GM23338 (cell line): ENCODE results near the gene CEACAM5.
"Not testable (repeated sequence)": the region's sequence is repeated elsewhere in the genome, so short reads cannot be mapped to it uniquely, and the experiment has no call there.

Experiments
- CREB1 ChIP-seq: fragments of 250-450 bp; sonication (Bioruptor Pico); IDR thresholded peaks from 2 replicates; pipeline ENCODE4 v1.5.0; 2020; ENCODE audit warnings: low read depth, mild to moderate bottlenecking, moderate library complexity
- CTCF ChIP-seq, 2 experiments: fragments of 200-600 bp in 1 of 2; sonication (generic) in 1 of 2; conservative IDR thresholded peaks; 2 replicates each; pipeline versions ENCODE4 v1.5.1 to v1.6.1; 2016 to 2017; ENCODE audit warnings: antibody characterized with exemption in 2 of 2, low read depth in 2 of 2, mild to moderate bottlenecking in 2 of 2, moderate library complexity in 1 of 2
- ETS1 ChIP-seq: IDR thresholded peaks from 2 replicates; pipeline ENCODE4 v1.6.1; 2016; ENCODE audit warnings: antibody characterized with exemption
- EZH2 ChIP-seq: fragments of 200-600 bp; sonication (generic); IDR thresholded peaks from one replicate; pipeline ENCODE4 v1.8.0; 2017; ENCODE audit warnings: antibody characterized with exemption, mild to moderate bottlenecking, low read depth; ENCODE audit not compliant: unreplicated experiment
- EZH2phosphoT487 ChIP-seq: fragments of 200-600 bp; sonication (generic); IDR thresholded peaks from one replicate; pipeline ENCODE4 v1.8.1; 2018; ENCODE audit warnings: antibody characterized with exemption; ENCODE audit not compliant: unreplicated experiment
- JUNB ChIP-seq: IDR thresholded peaks from one replicate; pipeline ENCODE4 v1.6.1; 2016; ENCODE audit warnings: antibody characterized with exemption; ENCODE audit not compliant: unreplicated experiment
- POLR2AphosphoS5 ChIP-seq: IDR thresholded peaks from 2 replicates; pipeline ENCODE4 v1.6.1; 2016; ENCODE audit warnings: antibody characterized with exemption, low read depth
- REST ChIP-seq: IDR thresholded peaks from one replicate; pipeline ENCODE4 v1.6.1; 2018; ENCODE audit warnings: antibody characterized with exemption; ENCODE audit not compliant: unreplicated experiment

- TF ChIP-seq CTCF (conservative IDR thresholded peaks at IDR 0.05; ENCODE audit: low read depth in 2 of 2); POLR2AphosphoS5; EZH2phosphoT487; CREB1 (CRISPR knock-in tag); EZH2; ETS1; REST; JUNB: not testable (repeated sequence)
Observed at GRCh38 chr19:41768105-41768504, 59.7 kb downstream of the CEACAM5 start.
